ENCODE data around the gene STAU1. TPM values are rescaled to one million over a fixed set of nuclear protein-coding genes. Genes with fewer than 3 reads are reported as not detected.

STAU1 gene
- total RNA-seq, 2 donors from 2014 or later: 73.2 to 94.7 TPM

DNA sequence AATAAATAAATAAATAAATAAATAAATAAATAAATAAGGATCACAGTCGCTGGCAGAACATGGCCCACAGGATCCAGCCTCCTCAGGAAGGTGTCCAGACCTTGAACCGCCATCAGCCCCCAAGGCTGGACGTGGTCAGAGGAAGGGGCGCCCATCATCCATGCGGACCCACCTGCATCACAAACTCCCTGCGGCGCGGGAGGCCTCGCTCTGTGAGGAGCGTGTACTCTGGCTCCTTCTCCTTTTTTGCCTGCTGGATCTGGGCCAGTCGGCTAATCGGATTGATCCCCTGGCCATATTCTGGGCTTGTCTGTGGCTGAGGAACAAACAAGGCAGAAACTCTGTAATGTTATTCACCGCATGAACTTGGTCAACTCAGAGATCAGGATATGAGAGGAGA is 65.2 kb downstream of the STAU1 start:
- no peak overlapping the region for H3K4me3 ChIP-seq

GRCh38 chr20:49119988-49120387 is 68.1 kb downstream of the STAU1 start:
- Histone ChIP-seq H3K4me3 (no peak overlapping the region), H3K36me3 (peaks cover 13 to 17% of the 10 kb centered on the region in 2 donors), H3K4me1 (replicated peaks) (no peaks in the 10 kb centered on the region), H3K9me3 (no peaks in the 10 kb centered on the region), H3K27ac (no peak overlapping the region), H3K27me3 (replicated peaks; ENCODE audit: insufficient read depth) (no peaks in the 10 kb centered on the region)
- no peak for DNase-seq (ENCODE audit: low spot score)
- WGBS: 97% methylated on average over 7 of the region's 7 CpGs
- intact Hi-C loops (cut with DNase I): no loop called here
- TF ChIP-seq POLR2A (IDR thresholded peaks at IDR 0.05) (no peak), POLR2AphosphoS5 (IDR thresholded peaks at IDR 0.05) (no peak)
- TF ChIP-seq, protein P1, sequence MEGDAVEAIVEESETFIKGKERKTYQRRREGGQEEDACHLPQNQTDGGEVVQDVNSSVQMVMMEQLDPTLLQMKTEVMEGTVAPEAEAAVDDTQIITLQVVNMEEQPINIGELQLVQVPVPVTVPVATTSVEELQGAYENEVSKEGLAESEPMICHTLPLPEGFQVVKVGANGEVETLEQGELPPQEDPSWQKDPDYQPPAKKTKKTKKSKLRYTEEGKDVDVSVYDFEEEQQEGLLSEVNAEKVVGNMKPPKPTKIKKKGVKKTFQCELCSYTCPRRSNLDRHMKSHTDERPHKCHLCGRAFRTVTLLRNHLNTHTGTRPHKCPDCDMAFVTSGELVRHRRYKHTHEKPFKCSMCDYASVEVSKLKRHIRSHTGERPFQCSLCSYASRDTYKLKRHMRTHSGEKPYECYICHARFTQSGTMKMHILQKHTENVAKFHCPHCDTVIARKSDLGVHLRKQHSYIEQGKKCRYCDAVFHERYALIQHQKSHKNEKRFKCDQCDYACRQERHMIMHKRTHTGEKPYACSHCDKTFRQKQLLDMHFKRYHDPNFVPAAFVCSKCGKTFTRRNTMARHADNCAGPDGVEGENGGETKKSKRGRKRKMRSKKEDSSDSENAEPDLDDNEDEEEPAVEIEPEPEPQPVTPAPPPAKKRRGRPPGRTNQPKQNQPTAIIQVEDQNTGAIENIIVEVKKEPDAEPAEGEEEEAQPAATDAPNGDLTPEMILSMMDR (IDR thresholded peaks at IDR 0.05): no peak

More for the DNA sequence above, 65.2 kb downstream of the STAU1 start:
- H3K27ac ChIP-seq: no peak overlapping the region
- TF ChIP-seq, protein P1 (IDR thresholded peaks at IDR 0.05): no peak
- no peak for TF ChIP-seq POLR2AphosphoS5 (IDR thresholded peaks at IDR 0.05)
- no peak for TF ChIP-seq POLR2A (IDR thresholded peaks at IDR 0.05)
- H3K9me3 ChIP-seq: no peaks in the 10 kb centered on the region
- DNase-seq (ENCODE audit: low spot score): no peak
- H3K36me3 ChIP-seq: peaks cover 10 to 11% of the 10 kb centered on the region in 2 donors
- no peaks in the 10 kb centered on the region for H3K4me1 ChIP-seq (replicated peaks)
- intact Hi-C loops (cut with DNase I): no loop called here
- 95% methylated on average over 13 of the region's 13 CpGs for WGBS
- no peaks in the 10 kb centered on the region for H3K27me3 ChIP-seq (replicated peaks; ENCODE audit: insufficient read depth)

- TF ChIP-seq, protein P1 (IDR thresholded peaks at IDR 0.05): no peak
- TF ChIP-seq POLR2AphosphoS5 (IDR thresholded peaks at IDR 0.05) (no peak), POLR2A (IDR thresholded peaks at IDR 0.05) (no peak)
- Histone ChIP-seq H3K27me3 (replicated peaks; ENCODE audit: insufficient read depth) (no peaks in the 10 kb centered on the region), H3K36me3 (peaks cover 9 to 17% of the 10 kb centered on the region in 2 donors), H3K4me1 (replicated peaks) (no peaks in the 10 kb centered on the region), H3K9me3 (no peaks in the 10 kb centered on the region), H3K27ac (no peak overlapping the region), H3K4me3 (no peak overlapping the region)
- 89% methylated on average over 3 of the region's 3 CpGs for WGBS
- intact Hi-C loops (cut with DNase I): no loop called here
- no peak for DNase-seq (ENCODE audit: low spot score)
Observed at GRCh38 chr20:49118307-49118706, 69.8 kb downstream of the STAU1 start.

DNA sequence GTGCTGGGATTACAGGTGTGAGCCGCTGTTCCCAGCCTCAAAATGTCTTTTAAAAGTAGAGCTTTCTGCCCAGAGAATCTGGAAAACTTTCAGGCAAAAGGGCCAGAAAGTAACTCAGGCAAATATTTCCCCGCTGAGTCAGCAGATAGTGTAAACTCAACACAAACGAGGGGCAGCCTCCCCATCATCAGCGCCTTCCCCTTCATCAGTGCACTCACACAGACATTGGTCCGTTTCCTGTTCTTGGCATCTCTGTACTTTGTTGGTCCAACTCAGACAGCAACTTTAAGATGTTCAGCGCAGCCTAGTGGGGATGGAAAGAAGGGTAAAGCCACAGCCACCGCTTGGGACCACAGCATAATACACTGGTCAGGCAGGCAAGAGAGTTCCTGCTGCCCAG is 72.6 kb downstream of the STAU1 start:
- 84% methylated on average over 7 of the region's 7 CpGs for WGBS
- intact Hi-C loops (cut with DNase I): no loop called here

More for the DNA sequence above, 72.6 kb downstream of the STAU1 start:
- Histone ChIP-seq H3K27ac (no peak overlapping the region), H3K9me3 (no peaks in the 10 kb centered on the region), H3K27me3 (replicated peaks; ENCODE audit: insufficient read depth) (no peaks in the 10 kb centered on the region), H3K4me1 (replicated peaks) (no peaks in the 10 kb centered on the region), H3K4me3 (no peak overlapping the region), H3K36me3 (peaks cover 9 to 17% of the 10 kb centered on the region in 2 donors)
- DNase-seq (ENCODE audit: low spot score): no peak
- TF ChIP-seq, protein P1 (IDR thresholded peaks at IDR 0.05): no peak
- TF ChIP-seq POLR2AphosphoS5 (IDR thresholded peaks at IDR 0.05) (no peak), POLR2A (IDR thresholded peaks at IDR 0.05) (no peak)

All from prostate gland (tissue), 2 donors.